NCI-H2196 (cell line): ENCODE measurements around the gene PDLIM1.

Experiments used
- DNase-seq: peaks from one replicate; lab custom pipeline; 2025; ENCODE audit not compliant: unreplicated experiment; lab: John Stamatoyannopoulos, UW

The PDLIM1 gene

DNA sequence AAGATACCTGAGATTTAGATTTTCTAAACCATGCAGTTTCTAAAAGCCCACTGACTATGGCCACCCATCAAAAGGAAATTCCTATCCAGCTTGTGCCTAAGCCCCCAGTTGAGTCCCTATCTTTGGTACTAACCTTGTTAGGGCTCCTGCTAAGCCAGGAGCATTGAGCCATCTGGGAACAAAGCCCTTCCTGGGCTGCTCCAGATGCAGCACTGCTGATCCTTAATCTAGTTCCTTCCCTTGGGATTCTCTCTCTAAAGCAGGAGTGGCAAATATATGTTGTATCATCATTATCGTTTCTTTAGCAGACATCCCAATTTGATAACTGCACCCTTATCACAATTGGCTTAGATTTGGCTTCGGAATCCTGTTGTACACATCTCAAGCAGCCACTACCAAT lies 24.7 kb upstream of the PDLIM1 start:
- no peak for DNase-seq

DNA sequence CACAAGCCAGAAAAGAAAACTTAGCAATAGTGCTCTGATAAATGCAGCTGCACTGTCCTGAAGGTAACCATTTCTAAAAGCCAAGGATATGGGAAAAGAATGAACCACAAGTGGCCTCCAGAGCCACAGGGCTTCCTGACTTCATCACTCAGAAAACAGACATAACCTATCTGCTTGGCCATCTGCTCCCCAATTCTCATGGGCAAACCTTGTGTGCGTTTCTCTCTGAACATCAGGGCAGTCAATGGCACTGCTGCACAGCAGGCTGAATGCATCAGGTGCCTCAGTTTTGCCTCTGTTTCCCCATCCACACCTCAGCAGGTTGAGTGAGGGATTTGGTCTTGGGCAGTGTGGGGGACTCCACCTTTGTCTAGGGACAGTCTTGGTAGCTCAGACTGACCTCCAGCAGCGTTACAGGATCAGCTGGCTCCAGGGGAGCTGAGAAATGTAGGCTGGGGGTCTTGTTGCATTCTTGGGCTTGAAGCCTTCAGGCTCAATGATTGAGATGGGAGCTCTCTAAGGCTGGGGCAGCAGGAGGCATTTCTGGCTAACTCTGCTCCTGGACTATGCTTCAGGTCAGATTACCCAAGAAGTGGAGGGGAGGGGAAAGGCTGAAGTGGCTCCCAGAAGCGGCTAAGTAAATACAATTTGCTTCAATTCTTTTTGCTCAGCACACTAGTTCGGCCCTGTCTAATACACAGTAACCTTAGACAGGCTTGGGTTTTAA lies 23.6 kb upstream of the PDLIM1 start:
- DNase-seq, result peak; percentile 27

GRCh38 chr10:95312986-95313495 lies 22.2 kb upstream of the PDLIM1 start:
- no peak for DNase-seq

GRCh38 chr10:95312257-95312656 lies 21.5 kb upstream of the PDLIM1 start:
- DNase-seq, result no peak

DNA sequence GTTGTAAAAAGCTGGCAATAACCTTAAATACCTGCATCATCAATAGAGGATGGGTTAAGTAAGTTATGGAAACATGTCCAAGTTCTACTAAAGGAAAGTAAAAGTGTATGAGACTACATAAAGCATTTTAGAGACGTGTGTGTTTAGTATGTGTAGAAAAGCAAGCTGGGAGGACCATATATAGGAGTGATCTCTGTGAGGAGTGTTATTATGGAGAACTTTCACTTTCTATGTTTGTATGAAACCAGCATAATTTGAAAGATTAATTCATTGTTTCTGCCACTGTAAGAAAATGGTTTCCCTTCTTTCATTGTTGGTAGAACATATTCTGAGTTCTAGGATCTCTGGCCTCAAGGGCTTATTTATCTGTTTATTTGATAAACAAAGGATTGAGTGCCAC lies 19.2 kb upstream of the PDLIM1 start:
- no peak for DNase-seq

DNA sequence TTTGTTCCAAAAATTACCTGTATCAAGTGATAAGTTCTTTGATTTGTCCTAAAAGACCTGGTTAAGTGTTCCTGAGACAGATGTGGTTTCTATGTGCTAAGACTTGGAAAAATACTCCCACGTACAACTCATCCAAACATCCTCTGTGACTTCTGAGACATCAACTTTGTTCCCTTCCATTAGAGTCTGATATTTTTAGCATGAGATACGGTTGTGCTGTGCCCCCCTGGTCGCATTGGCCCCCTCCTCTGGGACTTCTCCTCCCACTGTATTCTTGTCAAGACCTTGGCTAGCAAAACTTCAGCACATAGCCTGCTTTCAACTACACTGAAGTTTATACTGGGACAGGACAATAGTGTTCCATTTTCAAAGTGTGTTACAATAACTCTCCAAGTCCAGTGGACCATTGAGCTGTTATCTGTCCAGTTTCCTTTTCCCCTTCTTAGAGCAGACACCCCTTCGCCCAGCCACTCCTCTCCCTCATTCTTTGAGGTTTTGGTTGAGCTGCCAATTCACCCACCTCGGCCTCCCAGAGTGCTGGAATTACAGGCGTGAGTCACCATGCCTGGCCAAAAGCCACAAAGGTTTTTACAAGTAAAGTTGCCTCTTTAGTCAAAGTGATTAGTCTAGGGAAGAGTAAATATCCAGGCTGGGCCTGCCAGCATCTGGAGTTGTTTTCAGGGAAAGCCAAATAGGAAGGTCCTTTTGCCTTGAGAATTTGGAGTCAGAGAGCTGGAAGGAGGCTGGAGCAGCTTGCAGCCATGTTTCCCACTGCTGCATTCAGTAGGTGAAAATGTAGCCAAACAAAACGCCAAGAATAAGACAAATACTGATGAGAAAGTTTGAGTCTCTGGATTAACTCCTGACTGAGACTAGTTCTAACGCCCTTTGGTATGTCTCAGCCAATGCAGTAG lies 17.8 kb upstream of the PDLIM1 start:
- DNase-seq, result peak; percentile 34

- DNase-seq, result no peak
These were observed 16.0 kb upstream of the PDLIM1 start for GRCh38 chr10:95306851-95307250.

- no peak for DNase-seq
These were observed 15.5 kb upstream of the PDLIM1 start for GRCh38 chr10:95306318-95306650.

DNA sequence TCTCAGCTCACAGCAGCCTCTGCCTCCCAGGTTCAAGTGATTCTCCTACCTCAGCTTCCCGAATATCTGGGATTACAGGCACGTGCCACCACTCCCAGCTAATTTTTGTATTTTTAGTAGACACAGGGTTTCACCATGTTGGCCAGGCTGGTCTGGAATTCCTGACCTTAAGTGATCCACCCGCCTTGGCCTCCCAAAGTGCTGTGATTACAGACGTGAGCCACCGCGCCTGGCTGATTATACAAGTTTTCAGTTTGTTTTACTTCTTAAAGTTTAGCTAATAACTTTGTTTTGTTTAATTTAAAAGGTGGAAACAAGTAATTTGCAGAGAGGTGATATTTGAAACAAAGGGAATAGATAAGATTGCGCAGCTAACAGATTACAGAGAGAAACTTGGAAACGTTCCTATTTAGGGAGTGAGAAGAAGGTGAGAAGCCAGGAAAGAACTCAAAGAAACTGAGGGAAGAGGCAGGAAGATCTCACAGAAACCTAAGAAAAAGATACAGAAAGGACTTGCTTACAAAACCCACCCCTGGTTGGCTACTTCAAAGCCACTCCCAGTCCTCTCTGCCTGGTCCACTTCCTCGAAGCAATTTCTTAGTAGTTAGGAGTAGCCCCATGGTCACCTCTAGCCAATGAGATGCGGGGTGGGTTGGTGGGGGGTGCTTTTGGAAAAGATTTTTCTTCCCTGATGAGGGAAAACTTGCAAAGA lies 15.0 kb upstream of the PDLIM1 start:
- no peak for DNase-seq

GRCh38 chr10:95304976-95305375 lies 14.2 kb upstream of the PDLIM1 start:
- no peak for DNase-seq

DNA sequence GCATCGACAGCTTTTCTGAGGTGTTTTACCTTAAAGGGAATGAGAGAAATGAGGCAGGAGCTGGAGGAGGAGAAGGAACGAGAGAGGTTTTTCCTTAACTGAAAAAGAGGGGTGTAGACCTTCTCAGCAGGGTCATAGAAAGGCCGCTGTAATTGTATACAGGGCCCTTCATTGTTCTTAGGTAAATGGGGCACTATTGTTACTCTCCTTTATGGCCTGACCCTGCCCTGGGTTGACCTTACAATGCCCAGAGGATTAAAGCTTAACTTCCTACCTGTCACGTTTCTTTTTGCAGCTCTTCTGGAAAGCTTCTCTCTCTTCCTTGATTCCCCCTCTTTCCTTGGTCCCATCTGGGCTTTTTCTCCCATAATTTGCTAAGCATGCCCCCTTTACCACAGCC lies 13.7 kb upstream of the PDLIM1 start:
- no peak for DNase-seq

DNA sequence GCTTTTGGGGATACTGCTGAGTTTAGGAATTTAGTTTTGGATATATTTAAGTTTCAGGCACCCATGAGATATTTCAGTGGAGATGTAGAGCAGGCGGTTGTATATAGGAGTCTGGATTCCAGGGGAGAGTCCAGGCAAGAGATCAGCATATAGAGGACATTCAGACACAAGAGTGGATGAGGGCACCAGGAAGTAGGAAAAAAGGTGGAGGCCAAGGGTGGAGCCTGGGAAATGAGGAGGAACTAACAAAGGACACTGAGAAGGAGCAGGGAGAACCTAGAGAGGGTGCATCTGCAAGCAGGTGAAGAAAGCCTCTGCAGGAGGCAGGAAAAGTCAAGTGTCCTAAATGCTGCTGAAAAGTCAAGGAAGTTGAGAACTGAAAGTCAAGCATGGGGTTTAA lies 13.1 kb upstream of the PDLIM1 start:
- DNase-seq, result no peak

GRCh38 chr10:95303535-95303934 lies 12.7 kb upstream of the PDLIM1 start:
- no peak for DNase-seq

GRCh38 chr10:95300022-95300539 lies 9.3 kb upstream of the PDLIM1 start:
- DNase-seq, result no peak

DNA sequence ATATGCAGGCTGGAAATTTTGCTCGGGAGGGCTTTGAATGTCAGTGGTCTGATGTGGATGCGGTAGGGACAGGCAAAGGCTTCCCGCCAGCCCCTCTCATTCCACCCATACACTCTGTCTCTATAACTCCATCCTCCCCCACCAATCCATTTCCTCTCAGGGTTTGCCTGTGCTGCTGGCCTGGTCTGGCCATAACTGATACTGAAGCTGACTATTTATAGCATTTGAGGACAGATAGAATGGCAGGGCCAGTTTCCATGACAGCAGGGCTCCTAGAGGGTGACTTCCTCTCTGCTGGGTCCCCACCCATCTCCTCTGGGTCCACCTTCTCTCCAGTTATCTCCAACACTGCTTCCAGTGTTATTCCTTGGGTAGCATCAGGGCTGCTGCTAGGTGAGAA lies 6.6 kb upstream of the PDLIM1 start:
- DNase-seq, result no peak

GRCh38 chr10:95296764-95297163 lies 6.0 kb upstream of the PDLIM1 start:
- no peak for DNase-seq

GRCh38 chr10:95295031-95295755 lies 4.4 kb upstream of the PDLIM1 start:
- peak; percentile 76 for DNase-seq

DNA sequence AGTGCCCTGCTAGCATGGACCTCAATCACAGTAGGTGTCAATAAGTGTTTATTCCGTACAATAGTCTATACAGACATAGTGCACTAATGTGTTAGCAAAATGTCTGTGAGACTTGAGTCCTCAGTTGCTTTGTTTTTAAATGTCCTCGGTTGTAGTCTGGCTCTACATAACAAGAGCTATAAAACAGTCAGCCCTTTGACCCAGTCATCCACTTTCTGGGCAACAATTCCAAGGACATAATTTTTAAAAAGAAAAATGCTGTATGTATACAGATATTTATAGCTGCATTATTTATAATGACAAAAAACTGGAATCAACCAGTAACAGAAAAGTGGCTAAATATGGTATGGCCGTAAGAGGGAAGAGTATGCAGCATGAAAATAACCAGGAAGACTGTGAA lies 2.8 kb upstream of the PDLIM1 start:
- no peak for DNase-seq

DNA sequence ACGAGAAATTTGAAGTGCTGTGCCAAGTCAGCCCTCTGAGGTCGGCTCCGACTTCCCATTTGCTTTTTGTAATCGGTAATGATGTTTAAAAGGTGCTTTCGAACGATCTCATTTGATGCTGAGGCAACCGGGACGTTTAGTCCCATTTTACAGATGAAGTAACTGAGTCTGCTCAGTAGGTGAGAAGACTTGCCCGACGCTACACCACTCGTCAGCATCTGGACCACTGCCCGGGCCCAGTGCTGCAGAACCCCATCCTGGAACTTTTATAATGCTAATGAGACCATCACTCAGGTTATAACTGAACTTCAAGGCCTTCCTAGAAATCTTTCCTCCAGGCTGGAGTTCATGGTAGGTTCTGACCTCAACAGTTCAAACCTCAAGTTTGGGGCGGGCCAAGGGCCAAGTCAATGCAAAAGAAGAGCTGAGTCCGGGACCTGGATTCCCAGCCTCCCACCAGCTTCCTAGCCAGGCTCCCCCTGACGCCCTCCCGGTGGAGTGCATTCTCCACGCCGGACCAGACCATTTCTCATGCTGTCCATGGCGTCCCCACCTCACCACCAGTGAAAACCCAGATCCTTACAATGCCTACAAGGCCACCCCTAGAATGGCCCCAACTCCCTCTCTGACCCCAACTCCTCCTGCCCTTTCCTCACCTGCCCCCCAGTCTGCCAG lies 699 bp upstream of the PDLIM1 start:
- no peak for DNase-seq

DNA sequence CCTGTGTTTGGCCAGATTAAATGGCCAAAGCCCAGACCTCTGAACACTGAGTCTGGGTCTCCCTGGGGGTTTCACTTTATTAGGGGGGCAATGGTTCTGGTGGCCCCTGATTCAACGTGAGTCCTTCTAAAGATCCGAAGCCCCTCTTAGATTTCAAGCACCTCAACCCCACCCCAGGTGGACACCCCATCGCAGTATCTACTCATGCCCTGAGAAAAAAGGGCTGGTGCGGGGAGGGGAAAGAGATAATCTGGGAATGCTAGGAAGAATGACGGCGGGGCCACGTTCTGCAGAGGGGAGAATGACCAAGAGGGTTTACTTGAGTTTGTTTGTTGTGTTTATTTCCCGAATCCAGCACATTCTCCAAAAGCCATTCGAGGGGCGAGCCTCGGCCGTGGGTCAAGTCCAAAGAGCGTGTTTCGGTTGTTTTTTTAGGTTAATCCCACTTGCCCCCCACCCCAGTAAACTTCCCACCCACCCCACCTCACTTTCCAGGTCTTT lies 832 bp downstream of the PDLIM1 start:
- DNase-seq, result no peak
